Duodenal mucosa (tissue), 2 donors: ENCODE results near the gene FMNL3.
A peak's percentile ranks its signal among the peaks of the same experiment; 100 is the strongest.

Source experiments
- H3K27ac ChIP-seq: one replicate; pipeline ENCODE4 v1.7.0; 2013; ENCODE audit warnings: low read depth, low read length
- H3K27me3 ChIP-seq, 2 donors: one replicate each; pipeline ENCODE4 v1.7.0; 2013; ENCODE audit warnings: low read length in 2 of 2, control low read depth in 1 of 2; ENCODE audit not compliant: insufficient read depth in 2 of 2, control insufficient read depth in 1 of 2
- H3K36me3 ChIP-seq, 2 donors: one replicate each; pipeline ENCODE4 v1.7.0; 2013; ENCODE audit warnings: low read length in 2 of 2, control low read depth in 1 of 2; ENCODE audit not compliant: insufficient read depth in 2 of 2, control insufficient read depth in 1 of 2
- H3K4me1 ChIP-seq, 2 donors: one replicate each; pipeline ENCODE4 v1.7.0; 2013; ENCODE audit warnings: low read length in 2 of 2, control low read depth in 1 of 2; ENCODE audit not compliant: insufficient read depth in 2 of 2, control insufficient read depth in 1 of 2
- H3K4me3 ChIP-seq, 2 donors: one replicate each; pipeline ENCODE4 v1.7.0; 2013; ENCODE audit warnings: low read length in 2 of 2, low read depth in 1 of 2
- H3K9ac ChIP-seq, 2 donors: one replicate each; pipeline ENCODE4 v1.7.0; 2013; ENCODE audit warnings: low read length in 2 of 2, low read depth in 1 of 2
- H3K9me3 ChIP-seq, 2 donors: one replicate each; pipeline ENCODE4 v1.7.0; 2013; ENCODE audit warnings: low read length in 2 of 2, control low read depth in 1 of 2; ENCODE audit not compliant: control insufficient read depth in 1 of 2

FMNL3 gene

DNA sequence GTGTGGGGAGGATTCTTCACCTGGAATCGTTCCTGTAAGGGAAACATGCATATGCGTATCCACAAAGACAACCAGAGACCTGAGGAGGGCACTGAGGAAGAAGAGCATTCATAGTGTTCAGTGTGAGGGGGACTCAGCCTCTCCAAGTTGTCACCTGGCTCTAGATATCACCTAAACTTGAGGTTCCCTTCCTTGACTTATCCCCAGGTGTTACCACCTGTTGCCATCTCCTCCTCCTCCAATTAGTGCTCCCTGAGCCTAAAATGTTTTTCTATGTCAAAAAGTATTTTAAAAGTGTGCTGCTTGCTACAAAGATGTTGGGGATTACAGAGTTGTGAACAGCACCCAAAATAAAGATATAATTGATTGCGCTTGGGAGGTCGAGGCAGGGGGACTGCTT, 41.0 kb downstream of the FMNL3 start:
- Histone ChIP-seq H3K4me1 (peaks cover 35 to 55% of the 10 kb centered on the region in 2 donors), H3K4me3 (no peak overlapping the region), H3K9me3 (no peaks in the 10 kb centered on the region), H3K9ac (no peak overlapping the region), H3K27me3 (no peaks in the 10 kb centered on the region), H3K27ac (no peak overlapping the region), H3K36me3 (no peaks in the 10 kb centered on the region)

DNA sequence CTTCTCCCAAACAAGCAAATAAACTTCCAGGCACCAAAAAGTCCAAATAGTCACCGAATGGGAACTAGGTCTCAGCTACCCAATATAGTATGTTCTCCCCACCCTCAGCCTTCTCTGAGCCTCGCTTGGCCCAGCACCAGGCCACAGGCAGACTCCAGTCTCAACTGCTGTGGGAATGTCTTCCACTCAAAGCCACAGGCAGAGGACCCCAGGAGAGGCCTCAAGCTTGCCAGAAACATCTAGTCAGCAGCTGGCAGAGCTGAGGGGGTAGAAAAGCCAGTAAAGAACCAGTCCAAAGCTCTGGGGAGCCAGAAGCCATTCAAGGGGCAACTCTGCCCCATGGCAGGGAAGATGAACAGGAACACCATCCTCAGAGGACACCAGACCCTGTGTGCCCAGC, 41.8 kb downstream of the FMNL3 start:
- Histone ChIP-seq H3K4me1 (peaks cover 27 to 47% of the 10 kb centered on the region in 2 donors), H3K27ac (no peak overlapping the region), H3K4me3 (no peak overlapping the region), H3K36me3 (no peaks in the 10 kb centered on the region), H3K27me3 (no peaks in the 10 kb centered on the region), H3K9me3 (no peaks in the 10 kb centered on the region), H3K9ac (no peak overlapping the region)

DNA sequence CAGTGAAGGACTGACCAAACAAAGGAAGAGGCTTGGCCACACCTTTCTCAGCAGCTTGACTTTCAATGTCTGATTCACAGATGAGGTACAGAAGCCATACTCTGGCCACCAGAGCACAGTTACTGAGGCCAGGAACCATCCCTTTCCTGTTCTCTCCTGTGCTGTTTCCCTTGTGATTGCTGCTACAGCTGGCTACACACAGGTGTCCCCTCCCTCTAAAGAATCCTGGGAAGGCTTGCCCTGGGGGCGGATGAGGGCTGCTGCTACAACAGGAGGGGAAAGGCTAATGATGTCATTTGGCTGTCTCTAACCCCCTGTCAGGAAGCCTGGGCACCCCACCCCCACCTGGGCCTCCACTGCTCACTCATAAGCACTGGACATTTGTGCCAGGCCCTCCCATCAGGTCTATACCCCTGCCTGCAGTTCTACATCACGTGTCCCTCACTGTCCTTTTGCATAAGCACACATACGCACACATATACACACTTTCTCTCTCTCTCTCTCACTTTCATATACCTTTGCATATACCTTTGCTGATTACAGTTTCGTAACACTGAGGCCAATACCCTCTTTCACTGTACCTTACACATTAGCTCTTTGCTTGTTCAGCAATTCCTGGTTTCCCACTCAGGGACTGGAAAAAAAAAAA, 42.5 kb downstream of the FMNL3 start:
- Histone ChIP-seq H3K4me1 (peaks cover 24 to 44% of the 10 kb centered on the region in 2 donors), H3K9me3 (no peaks in the 10 kb centered on the region), H3K27me3 (no peaks in the 10 kb centered on the region), H3K27ac (no peak overlapping the region), H3K4me3 (no peak overlapping the region), H3K36me3 (no peaks in the 10 kb centered on the region), H3K9ac (no peak overlapping the region)

DNA sequence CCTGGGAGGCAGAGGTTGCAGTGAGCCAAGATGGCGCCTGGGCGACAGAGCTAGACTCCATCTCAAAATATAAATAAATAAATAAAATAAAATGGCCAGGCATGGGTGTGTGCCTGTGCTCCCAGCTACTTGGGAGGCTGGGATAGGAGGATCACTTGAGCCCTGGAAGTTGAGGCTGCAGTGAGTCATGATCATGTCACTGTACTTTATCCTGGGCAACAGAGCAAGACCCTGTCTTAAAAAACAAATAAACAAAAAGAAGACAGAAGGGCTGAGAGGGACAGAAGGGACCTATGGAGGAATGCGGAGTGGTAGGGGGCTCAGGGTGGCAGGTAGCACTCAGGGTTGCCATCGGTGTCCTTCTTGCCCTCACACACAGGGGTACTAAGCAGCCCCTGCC, 43.0 kb downstream of the FMNL3 start:
- H3K27me3 ChIP-seq = no peaks in the 10 kb centered on the region
- peaks cover 24 to 44% of the 10 kb centered on the region in 2 donors for H3K4me1 ChIP-seq
- H3K9ac ChIP-seq = no peak overlapping the region
- no peak overlapping the region for H3K4me3 ChIP-seq
- H3K36me3 ChIP-seq = no peaks in the 10 kb centered on the region
- H3K9me3 ChIP-seq = no peaks in the 10 kb centered on the region
- H3K27ac ChIP-seq = no peak overlapping the region

DNA sequence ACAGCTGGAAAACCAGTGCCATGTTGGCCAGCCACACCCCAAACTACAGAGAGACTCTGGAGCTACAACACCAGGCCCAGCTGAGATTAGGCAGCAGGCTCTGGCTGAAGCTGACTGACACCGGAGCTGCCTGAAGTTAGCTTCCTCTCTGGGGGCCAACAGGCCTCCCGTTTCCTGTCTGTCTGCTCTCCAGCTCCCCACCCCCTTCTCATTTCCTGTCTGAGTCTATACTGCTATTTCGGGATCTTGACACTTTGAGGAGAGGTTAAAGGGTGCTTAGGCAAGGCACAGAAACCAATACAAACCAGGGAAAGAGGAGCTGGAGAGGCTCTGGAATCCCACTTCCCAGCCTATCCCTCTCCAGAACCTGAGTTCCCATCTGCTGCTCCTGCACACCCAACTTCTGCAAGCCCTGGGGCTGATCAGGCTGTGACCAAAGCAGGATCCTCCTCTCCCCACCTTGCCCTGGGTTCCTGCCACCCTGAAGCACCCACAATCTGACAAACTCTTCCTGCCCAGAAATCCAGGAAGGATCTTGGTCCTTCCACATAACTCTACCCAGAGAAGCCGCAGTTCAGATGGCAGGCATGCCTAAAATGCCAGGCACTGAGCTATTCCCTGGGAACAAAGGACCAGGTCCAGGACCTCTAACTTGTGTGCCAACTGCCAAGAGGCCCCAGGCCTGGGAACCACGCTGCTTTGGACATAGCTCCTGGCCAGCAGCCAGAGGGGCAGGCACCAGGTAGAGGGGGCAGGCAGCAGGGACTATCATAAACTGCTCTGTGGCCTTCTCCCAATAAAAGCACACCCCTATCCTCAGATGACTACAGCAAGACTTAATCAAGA, 44.0 kb downstream of the FMNL3 start:
- Histone ChIP-seq H3K36me3 (peaks cover under 1 to 4% of the 10 kb centered on the region in 2 donors), H3K27me3 (no peaks in the 10 kb centered on the region), H3K27ac (peak overlapping the region; percentile 70), H3K9ac (peak overlapping the region; percentile 15 to 41), H3K4me1 (peaks cover 24 to 44% of the 10 kb centered on the region in 2 donors), H3K9me3 (no peaks in the 10 kb centered on the region), H3K4me3 (peak overlapping the region; percentile 35 to 46)

DNA sequence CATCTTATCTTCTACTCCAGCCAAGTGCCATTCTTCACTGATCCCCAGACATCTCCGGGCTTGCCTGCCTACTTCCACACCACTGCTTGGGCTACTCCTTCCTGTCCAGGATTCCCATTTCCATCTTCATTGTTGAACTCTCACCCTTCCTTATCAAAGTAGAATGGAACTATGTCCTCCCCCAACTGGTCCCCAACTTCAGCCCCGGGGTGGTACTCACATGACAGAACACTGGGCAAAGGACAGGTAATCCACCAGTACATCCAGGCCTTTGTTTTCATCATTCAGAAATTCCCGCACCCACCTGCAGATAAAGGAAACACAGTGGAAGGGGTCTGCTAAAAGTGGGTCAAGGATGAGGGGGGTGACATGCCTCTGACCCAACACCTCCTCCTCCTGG, 45.5 kb downstream of the FMNL3 start:
- no peaks in the 10 kb centered on the region for H3K27me3 ChIP-seq
- no peak overlapping the region for H3K4me3 ChIP-seq
- H3K4me1 ChIP-seq = peaks cover 24 to 44% of the 10 kb centered on the region in 2 donors
- H3K27ac ChIP-seq = no peak overlapping the region
- no peaks in the 10 kb centered on the region for H3K9me3 ChIP-seq
- H3K9ac ChIP-seq = no peak overlapping the region
- peaks cover 2 to 9% of the 10 kb centered on the region in 2 donors for H3K36me3 ChIP-seq

DNA sequence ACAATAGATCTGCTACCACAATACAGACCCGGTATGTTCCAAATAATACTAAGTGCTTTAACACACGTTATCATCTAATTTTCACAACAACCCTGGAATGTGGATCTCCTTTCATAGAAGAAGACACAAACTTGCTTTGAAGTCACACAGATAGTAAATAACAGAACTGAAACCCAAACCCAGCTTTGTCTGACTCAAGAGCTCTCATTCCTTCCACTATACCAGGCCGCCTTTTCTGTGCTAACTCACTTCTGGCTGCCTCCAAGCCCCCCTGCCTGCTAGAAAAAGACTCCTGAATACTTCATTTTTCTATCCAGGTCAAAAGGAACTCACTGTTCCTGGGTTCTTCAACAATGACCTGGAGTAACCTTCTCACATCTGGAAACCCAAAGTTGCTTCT, 46.0 kb downstream of the FMNL3 start:
- no peaks in the 10 kb centered on the region for H3K27me3 ChIP-seq
- H3K9me3 ChIP-seq = no peaks in the 10 kb centered on the region
- H3K4me1 ChIP-seq = peaks cover 24 to 44% of the 10 kb centered on the region in 2 donors
- H3K27ac ChIP-seq = no peak overlapping the region
- H3K36me3 ChIP-seq = peaks cover 2 to 11% of the 10 kb centered on the region in 2 donors
- H3K9ac ChIP-seq = no peak overlapping the region
- H3K4me3 ChIP-seq = no peak overlapping the region

DNA sequence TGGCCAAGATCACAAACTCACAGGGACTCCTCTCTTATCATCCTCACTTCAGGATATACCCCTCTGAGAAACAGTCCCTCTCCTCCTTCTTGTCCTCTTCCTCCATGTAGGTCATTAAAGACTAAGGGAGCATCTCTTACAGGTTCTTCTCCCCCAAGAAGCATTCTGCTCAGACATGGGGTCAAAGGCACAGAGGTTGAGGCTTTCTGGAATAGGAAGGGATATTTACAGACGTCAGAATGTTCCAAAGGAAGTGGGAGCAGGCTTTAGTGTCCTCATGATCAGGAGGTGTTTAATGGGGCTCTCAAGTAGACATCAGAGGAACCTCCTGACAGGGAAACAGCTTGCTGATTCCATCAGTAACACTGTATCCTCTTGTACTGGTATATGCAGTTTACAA, 47.5 kb downstream of the FMNL3 start:
- no peak overlapping the region for H3K27ac ChIP-seq
- H3K36me3 ChIP-seq = peaks cover 2 to 15% of the 10 kb centered on the region in 2 donors
- no peaks in the 10 kb centered on the region for H3K9me3 ChIP-seq
- H3K27me3 ChIP-seq = no peaks in the 10 kb centered on the region
- no peak overlapping the region for H3K9ac ChIP-seq
- no peak overlapping the region for H3K4me3 ChIP-seq
- peaks cover 21 to 34% of the 10 kb centered on the region in 2 donors for H3K4me1 ChIP-seq

DNA sequence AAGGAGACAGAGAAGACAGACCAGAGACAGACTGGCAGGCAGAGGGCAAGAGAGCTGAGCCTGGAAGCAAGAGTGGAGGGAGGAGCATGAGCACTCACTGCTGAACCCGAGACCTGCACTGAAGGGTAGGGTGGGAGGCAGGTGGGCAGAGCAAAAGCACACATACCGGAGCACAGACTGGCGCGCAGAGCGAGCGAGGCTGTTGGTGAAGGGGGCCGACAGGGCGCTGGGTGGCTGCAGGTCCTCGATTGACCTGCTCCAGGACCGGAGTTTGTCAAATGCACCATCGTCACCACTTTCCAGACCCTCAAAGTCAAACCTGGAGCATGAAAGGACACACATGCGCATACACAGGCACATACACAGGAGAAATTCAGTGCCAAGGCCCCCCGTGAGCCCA, 48.9 kb downstream of the FMNL3 start:
- Histone ChIP-seq H3K27ac (no peak overlapping the region), H3K36me3 (peaks cover 2 to 22% of the 10 kb centered on the region in 2 donors), H3K27me3 (no peaks in the 10 kb centered on the region)

DNA sequence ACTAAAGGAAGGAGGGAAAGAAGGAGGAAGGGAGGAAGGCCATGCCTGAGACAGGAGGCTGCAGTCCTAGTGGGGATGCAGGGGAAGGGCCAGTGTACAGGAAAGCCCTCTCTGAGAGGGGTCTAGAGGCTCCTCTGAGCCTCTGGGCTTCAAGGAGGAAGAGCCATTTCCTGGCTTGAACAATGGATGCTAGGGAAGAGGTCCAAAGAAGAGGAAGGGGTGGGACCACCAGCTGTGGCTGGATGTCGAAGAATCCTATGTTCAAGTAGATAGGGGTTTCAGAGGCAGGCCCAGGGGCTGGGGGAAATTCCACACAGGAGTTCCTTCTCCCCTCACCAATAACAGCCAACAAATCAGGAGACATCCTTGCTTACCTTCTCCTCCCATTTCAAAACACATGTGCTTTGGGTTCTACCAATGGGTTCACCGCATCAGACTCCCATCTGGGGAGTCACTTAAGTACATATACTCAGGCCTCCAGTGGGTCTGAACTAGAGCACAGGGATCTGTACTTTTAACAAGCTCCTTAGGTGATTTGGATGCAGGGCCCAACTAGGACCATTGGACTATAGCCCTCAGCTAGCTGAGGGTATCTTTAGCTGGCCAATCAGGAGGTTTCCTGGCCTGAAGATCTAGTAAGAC, 51.5 kb downstream of the FMNL3 start:
- Histone ChIP-seq H3K9ac (no peak overlapping the region), H3K4me1 (no peaks in the 10 kb centered on the region), H3K27me3 (no peaks in the 10 kb centered on the region), H3K9me3 (no peaks in the 10 kb centered on the region), H3K36me3 (peaks cover 2 to 34% of the 10 kb centered on the region in 2 donors), H3K27ac (no peak overlapping the region), H3K4me3 (no peak overlapping the region)

More for the DNA sequence above, 48.9 kb downstream of the FMNL3 start:
- no peak overlapping the region for H3K9ac ChIP-seq
- no peak overlapping the region for H3K4me3 ChIP-seq
- H3K4me1 ChIP-seq = peaks cover 11 to 19% of the 10 kb centered on the region in 2 donors
- no peaks in the 10 kb centered on the region for H3K9me3 ChIP-seq
